Measurements from ENCODE around the gene SLC5A4. TPM values are rescaled to one million over a fixed set of nuclear protein-coding genes. Genes with fewer than 3 reads are reported as not detected.

SLC5A4 gene
- total and polyA plus RNA-seq, 2 of the 4 experiments (the other 2 are of a cell fraction) = 0.10 to 0.18 TPM

DNA sequence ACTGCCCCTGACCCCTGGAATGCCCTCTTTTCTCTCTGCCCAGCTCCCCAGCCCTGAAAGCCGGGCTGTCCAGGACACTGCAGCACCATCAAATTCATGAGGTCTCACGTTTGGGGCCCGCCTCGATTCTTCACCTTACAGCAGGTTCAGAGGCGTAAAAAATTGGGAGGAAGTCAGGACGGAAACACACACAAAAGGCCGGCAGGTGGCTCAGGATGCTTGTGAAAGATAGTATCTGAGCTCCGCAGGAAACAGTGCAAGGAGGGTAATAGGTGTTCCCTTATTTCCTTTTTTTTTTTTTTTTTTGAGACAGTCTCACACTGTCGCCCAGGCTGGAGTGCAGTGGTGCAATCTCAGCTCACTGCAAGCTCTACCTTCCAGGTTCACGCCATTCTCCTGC lies 54.4 kb downstream of the SLC5A4 start:
- no peaks in the 10 kb centered on the region for H3K79me1 ChIP-seq (ENCODE audit: low read depth in 1 of 2, low read length in 2 of 2)
- no peak overlapping the region for H4K91ac ChIP-seq (ENCODE audit: insufficient read depth, low read depth, low read length)
- H2BK15ac ChIP-seq (ENCODE audit: low read depth, low read length) = no peak overlapping the region
- H3K9me3 ChIP-seq (ENCODE audit: control insufficient read depth, insufficient read depth, low read length) = no peaks in the 10 kb centered on the region
- dilution Hi-C loops (cut with HindIII; ENCODE audit: low sequenced_read_pairs, unreplicated experiment) = no loop called here
- H2BK5ac ChIP-seq (ENCODE audit: low read depth, low read length, poor library complexity, severe bottlenecking) = no peak overlapping the region
- H2AFZ ChIP-seq (replicated peaks; ENCODE audit: low read length, poor library complexity) = no peak overlapping the region
- no peak overlapping the region for H2BK20ac ChIP-seq (ENCODE audit: low read depth, low read length)
- no peak overlapping the region for H2AK5ac ChIP-seq (ENCODE audit: low read depth, low read length)
- H3K4me1 ChIP-seq (ENCODE audit: control insufficient read depth, insufficient read depth, low read length) = no peaks in the 10 kb centered on the region
- H2AK9ac ChIP-seq (replicated peaks; ENCODE audit: low read depth, low read length, poor library complexity) = no peak overlapping the region
- no peak overlapping the region for H3K4me3 ChIP-seq (ENCODE audit: insufficient read depth, low read depth, low read length)
- no peak overlapping the region for H3K9ac ChIP-seq (ENCODE audit: low read depth, low read length)
- H3K14ac ChIP-seq (replicated peaks; ENCODE audit: low read depth, low read length) = no peak overlapping the region
- H4K20me1 ChIP-seq (ENCODE audit: insufficient read depth, low read length) = no peaks in the 10 kb centered on the region
- ATAC-seq (ENCODE audit: low read depth) (no peak), DNase-seq (no peak)
- H4K5ac ChIP-seq (ENCODE audit: low read depth, low read length) = no peak overlapping the region
- H3K4me2 ChIP-seq (ENCODE audit: low read depth, low read length) = no peak overlapping the region
- no peaks in the 10 kb centered on the region for H3K9me1 ChIP-seq (ENCODE audit: insufficient read depth, low read length)
- BruUV-seq (replicated peaks) = no TSS peak
- ChIA-PET POLR2A (ENCODE audit: unreplicated experiment) (no interaction called here), CTCF (no interaction called here)
- in situ Hi-C loops (cut with MboI; ENCODE audit: low sequenced_read_pairs) = no loop called here
- no peak overlapping the region for H4K8ac ChIP-seq (ENCODE audit: low read depth in 2 of 2, low read length in 2 of 2)
- H3K23ac ChIP-seq (ENCODE audit: low read depth, low read length) = no peak overlapping the region
- no peak overlapping the region for H2BK120ac ChIP-seq (ENCODE audit: low read depth, low read length)
- 0% methylated on average over 2 of the region's 10 CpGs; no CpG with 5 or more reads in 1 of the 2 experiments for WGBS, 2 experiments (ENCODE audit: extremely low coverage in 2 of 2, insufficient read length in 1 of 2)
- intact Hi-C loops (cut with micrococcal nuclease) = no loop called here
- peaks cover 17% of the 10 kb centered on the region; the same call in 1 of the 2 replicates for H3K27me3 ChIP-seq (ENCODE audit: control insufficient read depth, insufficient read depth, low read length)
- no peak overlapping the region for H3K56ac ChIP-seq (ENCODE audit: extremely low read depth, insufficient read depth, low read length)
- H3K4ac ChIP-seq (ENCODE audit: low read depth, low read length) = no peak overlapping the region
- H3K18ac ChIP-seq (ENCODE audit: low read depth, low read length) = no peak overlapping the region
- no peaks in the 10 kb centered on the region for H3K36me3 ChIP-seq (ENCODE audit: control insufficient read depth, insufficient read depth, low read length)
- no peak overlapping the region for H3K27ac ChIP-seq (ENCODE audit: insufficient read depth, low read length)
- no peak for TF ChIP-seq MAFK (IDR thresholded peaks at IDR 0.05; ENCODE audit: low read depth, low read length)
- no peak for TF ChIP-seq MXI1 (IDR thresholded peaks at IDR 0.05; ENCODE audit: borderline replicate concordance, low read depth, low read length)
- TF ChIP-seq, protein P1, sequence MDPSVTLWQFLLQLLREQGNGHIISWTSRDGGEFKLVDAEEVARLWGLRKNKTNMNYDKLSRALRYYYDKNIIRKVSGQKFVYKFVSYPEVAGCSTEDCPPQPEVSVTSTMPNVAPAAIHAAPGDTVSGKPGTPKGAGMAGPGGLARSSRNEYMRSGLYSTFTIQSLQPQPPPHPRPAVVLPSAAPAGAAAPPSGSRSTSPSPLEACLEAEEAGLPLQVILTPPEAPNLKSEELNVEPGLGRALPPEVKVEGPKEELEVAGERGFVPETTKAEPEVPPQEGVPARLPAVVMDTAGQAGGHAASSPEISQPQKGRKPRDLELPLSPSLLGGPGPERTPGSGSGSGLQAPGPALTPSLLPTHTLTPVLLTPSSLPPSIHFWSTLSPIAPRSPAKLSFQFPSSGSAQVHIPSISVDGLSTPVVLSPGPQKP (IDR thresholded peaks at IDR 0.05; ENCODE audit: borderline replicate concordance, low read depth, low read length) = no peak
- no peak for TF ChIP-seq NFE2L2 (IDR thresholded peaks at IDR 0.05; ENCODE audit: low read depth, low read length)
- no peak for TF ChIP-seq BHLHE40 (IDR thresholded peaks at IDR 0.05; ENCODE audit: low read depth, low read length)
- TF ChIP-seq, protein P2, sequence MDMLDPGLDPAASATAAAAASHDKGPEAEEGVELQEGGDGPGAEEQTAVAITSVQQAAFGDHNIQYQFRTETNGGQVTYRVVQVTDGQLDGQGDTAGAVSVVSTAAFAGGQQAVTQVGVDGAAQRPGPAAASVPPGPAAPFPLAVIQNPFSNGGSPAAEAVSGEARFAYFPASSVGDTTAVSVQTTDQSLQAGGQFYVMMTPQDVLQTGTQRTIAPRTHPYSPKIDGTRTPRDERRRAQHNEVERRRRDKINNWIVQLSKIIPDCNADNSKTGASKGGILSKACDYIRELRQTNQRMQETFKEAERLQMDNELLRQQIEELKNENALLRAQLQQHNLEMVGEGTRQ (IDR thresholded peaks at IDR 0.05; ENCODE audit: low read depth, low read length) = no peak
- TF ChIP-seq RFX5 (IDR thresholded peaks at IDR 0.05; ENCODE audit: low read depth, low read length) = no peak
- no peak for TF ChIP-seq RAD21 (IDR thresholded peaks at IDR 0.05; ENCODE audit: low read length)
- TF ChIP-seq RCOR1 (IDR thresholded peaks at IDR 0.05; ENCODE audit: insufficient replicate concordance, low read length) = no peak
- TF ChIP-seq CEBPB (IDR thresholded peaks at IDR 0.05; ENCODE audit: low read depth, low read length) = no peak
- no peak for TF ChIP-seq POLR2A (IDR thresholded peaks at IDR 0.05; ENCODE audit: low read depth, low read length)
- TF ChIP-seq, protein P3, sequence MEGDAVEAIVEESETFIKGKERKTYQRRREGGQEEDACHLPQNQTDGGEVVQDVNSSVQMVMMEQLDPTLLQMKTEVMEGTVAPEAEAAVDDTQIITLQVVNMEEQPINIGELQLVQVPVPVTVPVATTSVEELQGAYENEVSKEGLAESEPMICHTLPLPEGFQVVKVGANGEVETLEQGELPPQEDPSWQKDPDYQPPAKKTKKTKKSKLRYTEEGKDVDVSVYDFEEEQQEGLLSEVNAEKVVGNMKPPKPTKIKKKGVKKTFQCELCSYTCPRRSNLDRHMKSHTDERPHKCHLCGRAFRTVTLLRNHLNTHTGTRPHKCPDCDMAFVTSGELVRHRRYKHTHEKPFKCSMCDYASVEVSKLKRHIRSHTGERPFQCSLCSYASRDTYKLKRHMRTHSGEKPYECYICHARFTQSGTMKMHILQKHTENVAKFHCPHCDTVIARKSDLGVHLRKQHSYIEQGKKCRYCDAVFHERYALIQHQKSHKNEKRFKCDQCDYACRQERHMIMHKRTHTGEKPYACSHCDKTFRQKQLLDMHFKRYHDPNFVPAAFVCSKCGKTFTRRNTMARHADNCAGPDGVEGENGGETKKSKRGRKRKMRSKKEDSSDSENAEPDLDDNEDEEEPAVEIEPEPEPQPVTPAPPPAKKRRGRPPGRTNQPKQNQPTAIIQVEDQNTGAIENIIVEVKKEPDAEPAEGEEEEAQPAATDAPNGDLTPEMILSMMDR (conservative IDR thresholded peaks at IDR 0.05; ENCODE audit: low read depth, low read length) = no peak
- TF ChIP-seq FOS (IDR thresholded peaks at IDR 0.05; ENCODE audit: low read depth, low read length) = no peak
- TF ChIP-seq SMC3 (IDR thresholded peaks at IDR 0.05; ENCODE audit: low read depth, low read length) = no peak
- no peak for TF ChIP-seq CHD1 (IDR thresholded peaks at IDR 0.05; ENCODE audit: low read depth, low read length)

All from IMR-90 (cell line).